ENCODE results near the gene LDLRAD3. TPM values are rescaled to one million over a fixed set of nuclear protein-coding genes. Genes with fewer than 3 reads are reported as not detected.

LDLRAD3 gene
- total and polyA plus RNA-seq, 3 donors from 2014 or later, result 7.1 to 14.6 (median 12.0) TPM

GRCh38 chr11:36146437-36146836, 202.6 kb downstream of the LDLRAD3 start:
- DNase-seq, result no peak
- 82% methylated on average over 5 of the region's 5 CpGs for WGBS, 2 donors
- intact Hi-C loops (cut with DNase I; ENCODE audit: low total_unique reads), result no loop called here
- H3K27ac ChIP-seq, result no peak overlapping the region
- H3K36me3 ChIP-seq (ENCODE audit: low read depth, missing control alignments), result no peaks in the 10 kb centered on the region
- no peaks in the 10 kb centered on the region for H3K9me3 ChIP-seq
- TF ChIP-seq CTCF (IDR thresholded peaks at IDR 0.05), result no peak
- TF ChIP-seq POLR2A (IDR thresholded peaks at IDR 0.05), result no peak
- no peaks in the 10 kb centered on the region for H3K4me1 ChIP-seq
- H3K27me3 ChIP-seq, result no peaks in the 10 kb centered on the region
- H3K4me3 ChIP-seq, result no peak overlapping the region

GRCh38 chr11:36147491-36147890, 203.6 kb downstream of the LDLRAD3 start:
- no peaks in the 10 kb centered on the region for H3K9me3 ChIP-seq
- intact Hi-C loops (cut with DNase I; ENCODE audit: low total_unique reads), result no loop called here
- no peak overlapping the region for H3K27ac ChIP-seq
- H3K4me3 ChIP-seq, result no peak overlapping the region
- H3K4me1 ChIP-seq, result no peaks in the 10 kb centered on the region
- DNase-seq, result no peak
- H3K27me3 ChIP-seq, result no peaks in the 10 kb centered on the region
- TF ChIP-seq POLR2A (IDR thresholded peaks at IDR 0.05) (no peak), CTCF (IDR thresholded peaks at IDR 0.05) (no peak)
- no peaks in the 10 kb centered on the region for H3K36me3 ChIP-seq (ENCODE audit: low read depth, missing control alignments)
- 50 to 86% methylated on average over 1 of the region's 1 CpG for WGBS, 2 donors

- Histone ChIP-seq H3K4me3 (no peak overlapping the region), H3K27me3 (no peaks in the 10 kb centered on the region), H3K27ac (no peak overlapping the region), H3K4me1 (no peaks in the 10 kb centered on the region), H3K36me3 (ENCODE audit: low read depth, missing control alignments) (no peaks in the 10 kb centered on the region), H3K9me3 (no peaks in the 10 kb centered on the region)
- 66 to 93% methylated on average over 3 of the region's 3 CpGs for WGBS, 2 donors
- intact Hi-C loops (cut with DNase I; ENCODE audit: low total_unique reads), result no loop called here
- TF ChIP-seq POLR2A (IDR thresholded peaks at IDR 0.05) (no peak), CTCF (IDR thresholded peaks at IDR 0.05) (no peak)
- DNase-seq, result no peak
Observed at GRCh38 chr11:36148701-36149100, 204.8 kb downstream of the LDLRAD3 start.

DNA sequence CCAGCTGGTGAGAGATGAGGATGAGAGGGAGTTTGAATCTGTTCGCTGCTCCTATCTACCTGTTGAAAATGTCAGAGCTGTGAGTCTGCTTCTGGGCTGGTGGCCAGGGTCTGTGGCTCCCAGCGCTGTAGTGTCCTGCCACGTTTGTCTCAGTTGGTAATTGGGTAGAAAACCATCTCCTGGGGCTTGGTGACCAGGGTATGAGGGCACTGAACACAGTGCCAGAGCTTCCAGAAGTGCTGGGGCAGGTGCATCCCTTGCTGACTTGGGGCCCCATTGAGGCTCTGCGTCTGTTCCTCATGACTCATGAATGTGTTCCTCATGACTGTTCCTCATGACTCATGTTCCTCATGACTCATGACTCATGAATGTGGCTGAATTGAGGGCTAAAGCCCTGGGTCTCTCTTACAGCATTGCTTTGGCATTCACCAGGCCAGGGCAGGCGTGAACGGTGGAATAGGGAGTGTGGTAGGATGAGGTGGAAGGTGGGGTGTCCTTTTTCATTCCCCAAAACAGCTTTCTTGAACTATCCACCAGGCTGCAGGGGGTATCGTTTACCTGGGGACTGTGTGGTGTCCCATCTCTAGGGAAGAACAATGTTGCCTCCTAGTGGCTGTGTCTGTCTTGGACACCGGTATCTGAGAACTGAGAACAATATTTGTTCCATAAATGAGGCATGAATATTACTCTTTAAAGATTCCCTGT, 205.8 kb downstream of the LDLRAD3 start:
- Histone ChIP-seq H3K9me3 (no peaks in the 10 kb centered on the region), H3K4me3 (no peak overlapping the region), H3K4me1 (peaks cover under 1% of the 10 kb centered on the region), H3K27ac (no peak overlapping the region), H3K27me3 (no peaks in the 10 kb centered on the region), H3K36me3 (ENCODE audit: low read depth, missing control alignments) (no peaks in the 10 kb centered on the region)
- peak; percentile 43 for DNase-seq
- TF ChIP-seq POLR2A (IDR thresholded peaks at IDR 0.05), result no peak
- TF ChIP-seq CTCF (IDR thresholded peaks at IDR 0.05), result peak in 2 of 3 experiments; percentile 32 to 50
- 74 to 75% methylated on average over 8 of the region's 8 CpGs for WGBS, 2 donors
- intact Hi-C loops (cut with DNase I; ENCODE audit: low total_unique reads), result no loop called here

DNA sequence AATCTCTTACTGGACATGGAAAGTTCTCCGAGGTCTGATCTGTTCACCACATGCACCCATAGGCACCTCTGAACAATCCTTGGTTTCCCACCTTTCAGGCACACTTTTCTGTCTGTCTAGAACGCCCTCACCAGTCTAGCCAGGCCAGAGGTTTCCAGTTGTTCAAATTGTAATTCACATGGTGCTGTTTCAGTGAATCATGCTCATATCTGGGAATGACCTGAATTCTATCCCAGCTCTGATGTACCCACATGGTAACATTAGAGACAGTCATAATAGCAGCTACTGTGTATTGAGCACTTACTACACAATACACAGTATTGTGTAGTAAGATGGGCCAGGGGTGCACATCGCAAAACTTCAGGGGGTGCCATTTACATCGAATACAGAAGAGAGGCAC, 207.1 kb downstream of the LDLRAD3 start:
- Histone ChIP-seq H3K9me3 (no peaks in the 10 kb centered on the region), H3K27me3 (no peaks in the 10 kb centered on the region), H3K4me3 (no peak overlapping the region), H3K27ac (no peak overlapping the region), H3K36me3 (ENCODE audit: low read depth, missing control alignments) (no peaks in the 10 kb centered on the region), H3K4me1 (peaks cover 5% of the 10 kb centered on the region)
- intact Hi-C loops (cut with DNase I; ENCODE audit: low total_unique reads), result no loop called here
- no peak for DNase-seq
- WGBS, 2 donors, result 82 to 85% methylated on average over 4 of the region's 4 CpGs
- TF ChIP-seq POLR2A (IDR thresholded peaks at IDR 0.05), result no peak
- TF ChIP-seq CTCF (IDR thresholded peaks at IDR 0.05), result no peak
